ENCODE measurements around the gene NFE2L2.
"Not testable (repeated sequence)": the region's sequence is repeated elsewhere in the genome, so short reads cannot be mapped to it uniquely, and the experiment has no call there.

Gene NFE2L2

DNA sequence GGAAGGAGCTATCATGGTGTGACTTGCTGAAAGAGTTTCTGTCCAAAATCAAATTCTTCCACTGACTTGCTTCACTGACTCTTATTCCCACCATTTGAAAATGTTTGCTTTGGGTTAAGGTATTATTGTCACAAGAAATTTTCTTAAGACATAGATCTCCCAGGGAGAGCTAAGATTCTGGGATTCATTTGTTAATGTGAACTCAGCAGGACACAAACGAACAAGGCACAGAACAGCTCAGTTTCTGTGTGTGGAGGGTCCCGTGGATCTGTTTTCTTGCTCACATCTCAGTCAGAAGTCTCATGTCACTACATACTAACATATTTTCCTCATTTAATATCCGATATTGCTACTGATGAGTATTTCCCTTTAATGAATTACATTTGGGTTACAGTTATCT lies 60.1 kb downstream of the NFE2L2 start:
- no peak for DNase-seq (ENCODE audit: low read depth in 2 of 3, low spot score in 2 of 3)

DNA sequence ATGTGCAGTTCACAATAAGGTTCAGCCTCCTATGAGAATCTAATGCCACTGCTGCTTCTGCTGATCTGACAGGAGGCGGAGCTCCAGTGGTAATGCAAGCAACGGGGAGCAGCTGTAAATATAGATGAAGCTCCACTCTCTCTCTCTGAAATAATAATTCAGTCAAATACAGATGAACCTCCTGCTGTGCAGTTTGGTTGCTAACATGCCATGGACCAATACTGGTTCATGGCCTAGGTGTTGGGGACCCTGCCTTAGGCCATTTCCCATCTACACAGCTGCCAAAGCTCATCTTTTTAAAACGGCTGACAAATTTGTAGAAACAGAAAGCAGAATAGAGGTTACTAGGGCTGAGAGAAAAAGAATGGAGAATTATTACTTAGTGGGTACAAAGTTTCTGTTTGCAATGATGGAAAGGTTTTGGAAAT lies 62.6 kb downstream of the NFE2L2 start:
- no peak for DNase-seq (ENCODE audit: low read depth in 2 of 3, low spot score in 2 of 3)

DNA sequence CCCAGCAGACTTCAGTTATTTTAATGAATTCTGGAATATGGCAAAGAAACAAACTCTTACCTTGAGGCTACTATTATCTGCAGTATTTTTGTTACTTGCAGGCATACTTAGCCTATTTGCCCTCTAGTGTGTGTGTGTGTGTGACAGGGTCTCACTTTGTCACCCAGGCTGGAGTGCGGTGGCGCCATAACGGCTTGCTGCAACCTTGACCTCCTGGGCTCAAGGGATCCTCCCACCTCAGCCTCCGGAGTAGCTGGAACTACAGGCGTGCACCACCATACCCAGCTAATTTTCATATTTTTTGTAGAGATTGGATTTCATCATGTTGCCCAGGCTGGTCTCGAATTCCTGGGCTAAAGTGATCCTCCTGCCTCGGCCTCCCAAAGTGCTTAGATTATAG lies 64.1 kb downstream of the NFE2L2 start:
- not testable (repeated sequence) for DNase-seq (ENCODE audit: low read depth in 2 of 3, low spot score in 2 of 3)

DNA sequence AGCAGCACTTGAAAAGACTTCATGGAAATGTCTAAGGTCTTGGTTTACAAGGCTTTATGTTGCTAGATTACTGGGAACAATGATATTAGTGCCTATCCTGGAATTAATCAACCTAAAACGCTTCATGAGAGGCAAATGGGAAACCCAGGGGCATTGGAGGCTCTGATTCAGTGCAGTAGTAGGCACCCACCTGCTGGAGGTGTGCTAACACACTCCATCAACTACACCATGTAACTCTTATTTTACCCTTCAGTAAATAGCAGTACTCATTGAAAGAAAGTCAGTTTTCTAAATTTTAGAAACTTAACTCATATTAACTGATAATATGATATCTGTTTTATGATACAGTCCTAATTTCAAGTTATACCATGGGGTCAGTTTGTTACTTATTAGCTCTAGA lies 69.3 kb downstream of the NFE2L2 start:
- no peak for DNase-seq (ENCODE audit: low read depth in 2 of 3, low spot score in 2 of 3)

DNA sequence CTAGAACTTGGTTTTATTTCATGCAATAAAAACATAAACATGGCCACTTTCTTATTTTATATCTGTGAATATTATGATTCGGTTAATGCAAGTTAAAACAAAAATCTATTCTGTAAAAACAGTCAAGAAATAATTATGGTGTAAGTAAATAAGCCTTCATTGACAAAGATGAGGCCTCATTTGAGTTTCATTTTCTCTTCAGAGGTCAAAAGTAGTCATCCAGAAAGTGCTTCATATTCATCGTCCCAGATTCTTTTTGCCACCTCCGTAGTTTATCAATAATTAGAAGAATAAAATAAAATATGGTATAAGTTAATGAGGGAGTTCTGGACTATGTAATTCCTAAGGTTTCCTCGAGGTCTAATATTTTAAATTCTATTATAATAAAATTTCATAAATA lies 71.3 kb downstream of the NFE2L2 start:
- DNase-seq (ENCODE audit: low read depth in 2 of 3, low spot score in 2 of 3): no peak

DNA sequence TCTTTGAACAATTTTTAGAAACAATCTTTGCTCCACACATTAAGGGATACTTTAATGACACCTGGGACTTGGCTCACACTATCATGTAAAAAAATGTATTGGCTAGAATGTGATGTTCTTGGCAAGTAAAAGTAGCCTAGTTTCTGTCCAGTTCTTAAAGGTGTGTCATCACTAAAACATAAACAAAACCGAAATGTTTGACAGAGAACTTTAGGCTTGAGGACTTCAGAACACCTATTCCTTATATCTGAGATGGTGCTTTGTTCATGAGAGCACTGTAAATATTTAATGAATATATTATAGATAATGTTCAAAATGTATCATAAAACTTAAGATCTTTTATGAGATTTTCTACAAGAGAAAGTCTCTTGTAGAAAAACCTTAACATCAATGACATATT lies 71.7 kb downstream of the NFE2L2 start:
- no peak for DNase-seq (ENCODE audit: low read depth in 2 of 3, low spot score in 2 of 3)

DNA sequence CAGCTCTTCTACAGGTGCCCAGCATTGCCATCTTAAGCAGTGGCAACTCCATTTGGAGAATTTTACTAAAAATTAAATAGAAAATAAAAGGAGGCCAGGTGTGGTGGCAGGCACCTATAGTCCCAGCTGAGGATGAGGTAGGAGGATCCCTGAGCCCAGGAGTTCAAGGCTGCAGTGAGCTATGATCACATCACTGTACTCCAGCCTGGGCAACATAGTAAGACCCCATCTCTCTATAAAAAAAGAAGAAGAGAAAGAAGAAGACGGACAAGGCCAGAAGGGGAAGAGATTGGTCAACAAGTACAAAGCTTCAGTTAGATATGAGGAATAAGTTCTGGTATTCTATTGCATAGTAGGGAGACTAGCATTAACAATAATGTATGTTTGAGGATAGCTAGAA lies 73.6 kb downstream of the NFE2L2 start:
- no peak for DNase-seq (ENCODE audit: low read depth in 2 of 3, low spot score in 2 of 3)

DNA sequence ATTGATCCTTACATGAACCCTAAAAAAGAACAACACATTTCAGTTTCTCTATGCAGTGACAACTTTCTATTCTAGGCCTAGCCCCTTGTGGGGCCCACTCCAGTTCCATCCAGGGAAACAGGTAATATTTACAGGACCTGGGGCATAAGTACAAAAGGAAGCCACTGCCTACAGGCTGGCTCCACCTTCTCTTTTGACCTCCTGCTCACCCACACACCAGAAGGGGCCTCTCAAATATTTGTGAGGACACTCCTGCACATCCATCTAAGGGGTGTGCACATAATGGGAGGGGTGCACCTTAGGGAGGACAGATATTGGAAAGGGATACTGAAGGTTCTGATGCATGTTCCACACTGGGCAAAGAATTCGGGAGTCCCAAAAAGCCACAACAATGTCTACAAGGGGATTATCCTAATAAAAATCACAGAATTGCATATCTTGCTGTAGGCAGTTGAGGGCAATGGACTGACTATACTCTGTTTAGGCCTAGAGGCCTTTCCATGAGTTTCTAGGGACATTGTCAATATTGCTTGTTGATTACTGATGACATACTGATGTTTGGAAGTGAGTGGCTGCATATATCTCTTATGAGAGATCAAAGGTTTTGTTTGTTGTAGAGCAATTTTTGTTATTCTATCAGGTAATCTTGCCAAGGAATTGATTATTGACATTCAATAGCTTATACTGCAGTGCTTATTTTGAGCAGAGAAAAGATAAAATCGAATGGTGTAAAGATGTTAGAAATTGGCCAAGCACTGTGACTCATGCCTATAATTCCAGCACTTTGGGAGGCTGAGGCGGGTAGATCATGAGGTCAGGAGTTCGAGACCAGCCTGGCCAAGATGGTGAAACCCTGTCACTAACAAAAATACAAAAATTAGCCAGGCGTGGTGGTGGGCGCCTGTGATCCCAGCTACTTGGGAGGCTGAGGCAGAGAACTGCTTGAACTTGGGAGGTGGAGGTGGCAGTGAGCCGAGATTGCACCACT lies 75.8 kb downstream of the NFE2L2 start:
- DNase-seq (ENCODE audit: low read depth in 2 of 3, low spot score in 2 of 3): no peak

DNA sequence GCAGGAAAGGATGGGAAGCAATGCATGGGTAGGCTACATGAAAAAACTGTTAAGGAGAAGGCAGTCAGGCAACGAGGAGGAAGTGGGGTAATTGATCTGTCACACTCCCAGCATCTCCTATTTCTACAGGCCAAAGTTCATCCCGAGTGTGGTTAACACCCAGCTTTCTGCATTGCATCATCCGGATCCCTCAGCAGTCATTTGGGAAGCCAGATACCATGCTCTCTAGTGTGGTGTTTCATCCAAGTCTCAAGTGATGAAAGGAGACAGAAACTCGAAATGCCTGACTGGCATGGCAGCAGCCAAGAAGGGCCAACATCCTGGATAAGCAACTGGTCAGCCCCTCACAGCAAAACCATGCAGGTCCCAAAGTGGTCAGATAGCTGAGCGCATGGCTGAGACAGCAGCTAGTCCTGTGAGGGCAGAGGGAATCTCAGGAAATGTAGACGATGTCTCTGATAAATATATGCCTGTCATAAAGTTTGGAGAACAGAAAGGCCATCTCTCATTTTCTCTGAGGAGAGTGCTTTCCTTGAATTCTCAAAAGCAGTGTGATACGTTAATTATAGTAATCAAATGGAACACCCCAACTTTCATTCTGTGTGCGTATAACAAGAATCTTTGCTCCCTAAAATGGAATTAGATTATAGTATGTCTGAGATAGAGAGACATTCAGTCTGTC lies 76.8 kb downstream of the NFE2L2 start:
- DNase-seq (ENCODE audit: low read depth in 2 of 3, low spot score in 2 of 3): no peak

DNA sequence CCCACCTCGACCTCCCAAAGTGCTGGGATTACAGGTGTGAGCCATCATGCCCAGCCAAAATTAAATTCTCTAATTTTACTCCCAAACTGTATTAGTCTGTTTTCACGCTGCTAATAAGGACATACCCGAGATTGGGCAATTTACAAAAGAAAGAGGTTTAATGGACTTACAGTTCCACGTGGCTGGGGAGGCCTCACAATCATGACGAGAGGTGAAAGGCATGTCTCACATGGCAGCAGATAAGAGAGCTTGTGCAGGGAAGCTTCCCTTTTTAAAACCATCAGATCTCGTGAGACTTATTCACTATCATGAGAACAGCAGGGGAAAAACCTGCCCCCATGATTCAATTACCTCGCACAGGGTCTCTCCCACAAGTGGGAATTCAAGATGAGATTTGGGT lies 78.5 kb downstream of the NFE2L2 start:
- DNase-seq (ENCODE audit: low read depth in 2 of 3, low spot score in 2 of 3): not testable (repeated sequence)

DNA sequence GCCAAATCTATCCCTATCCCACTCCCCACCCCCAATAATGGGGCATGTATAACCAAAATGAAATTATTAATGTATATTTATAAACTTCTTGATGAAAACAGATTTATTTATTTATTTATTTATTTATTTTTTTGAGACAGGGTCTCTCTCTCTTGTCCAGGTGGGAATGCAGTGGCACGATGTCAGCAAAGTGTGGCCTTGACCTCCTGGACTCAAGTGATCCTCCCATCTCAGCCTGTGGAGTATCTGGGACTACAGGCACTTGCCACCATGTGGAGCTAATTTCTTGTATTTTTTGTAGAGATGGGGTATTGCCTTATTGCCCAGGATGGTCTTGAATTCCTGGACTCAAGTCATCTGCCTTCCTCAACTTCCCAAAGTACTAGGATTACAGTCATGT lies 79.9 kb downstream of the NFE2L2 start:
- DNase-seq (ENCODE audit: low read depth in 2 of 3, low spot score in 2 of 3): no peak

DNA sequence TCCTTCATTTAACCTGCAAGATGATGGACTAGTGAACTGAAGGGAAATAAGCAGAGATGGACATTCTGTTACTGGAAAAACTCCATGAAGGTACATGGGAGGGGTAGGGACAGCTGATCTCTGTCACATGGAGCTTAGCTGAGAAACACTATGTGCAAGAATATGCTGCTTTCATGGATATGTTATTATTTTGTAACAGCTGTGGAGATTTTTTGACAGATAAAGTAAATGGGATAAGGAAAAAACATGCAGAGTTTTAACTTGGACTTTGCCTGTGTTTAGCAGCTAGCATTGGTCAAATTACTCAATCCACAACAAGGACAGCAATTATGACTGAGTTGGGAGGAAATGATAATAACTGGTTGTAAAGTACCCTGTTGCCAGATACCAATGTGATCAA lies 80.7 kb downstream of the NFE2L2 start:
- DNase-seq (ENCODE audit: low read depth in 2 of 3, low spot score in 2 of 3): no peak

Data from activated CD8-positive, alpha-beta memory T cell treated with anti-CD3 and anti-CD28 coated beads for 48 hours (primary cell).